Testis (tissue), 3 donors: Measurements from ENCODE around the gene NANOG. TPM values are rescaled to one million over a fixed set of nuclear protein-coding genes. Genes with fewer than 3 reads are reported as not detected.
"Not testable (repeated sequence)": the region's sequence is repeated elsewhere in the genome, so short reads cannot be mapped to it uniquely, and the experiment has no call there.

Experiments
- DNase-seq: peaks from one replicate; pipeline ENCODE4 v3.0.0-alpha.2; 2019
- H3K27ac ChIP-seq, 2 donors: fragments of 200-600 bp; sonication (generic); one replicate each; pipeline ENCODE4 v1.5.1; 2019
- H3K27me3 ChIP-seq: fragments of 200-600 bp; sonication (generic); one replicate; pipeline ENCODE4 v1.5.1; 2019
- H3K36me3 ChIP-seq: fragments of 200-600 bp; sonication (generic); one replicate; pipeline ENCODE4 v1.5.1; 2017; ENCODE audit warnings: low read depth; ENCODE audit errors: missing control alignments
- H3K4me1 ChIP-seq: fragments of 200-600 bp; sonication (generic); one replicate; pipeline ENCODE4 v1.5.1; 2019
- H3K4me3 ChIP-seq, 2 donors: fragments of 200-600 bp; sonication (generic); one replicate each; pipeline ENCODE4 v1.5.1; 2017 to 2019
- H3K9me3 ChIP-seq: fragments of 200-600 bp; sonication (generic); one replicate; pipeline ENCODE4 v1.5.1; 2017
- POLR2A ChIP-seq: fragments of 450-650 bp; IDR thresholded peaks from one replicate; pipeline ENCODE4 v1.6.1; 2017; ENCODE audit warnings: antibody characterized with exemption, mild to moderate bottlenecking, moderate library complexity
- WGBS, 2 donors: methylation state at CpG; one replicate each; pipeline ENCODE4 v1.1.5; 2018; 5-methylcytosine and 5-hydroxymethylcytosine counted together
- intact Hi-C: fragments of 100-400 bp; cut with DNase I; formaldehyde crosslinking; loops from one replicate; pipeline ENCODE4 v1.15.1; 2023; ENCODE audit warnings: low total_unique reads
- polyA plus RNA-seq: library from polyadenylated mRNA; stranded (reverse); fragments of 350-450 nt; fragmentation: Illumina TruSeq; extraction: RNeasy Lipid Tissue Mini Kit (QIAGEN cat#74804); gene quantifications from one replicate; pipeline ENCODE4 v1.2.3, GENCODE V29; 2014; ENCODE audit warnings: low read depth, low replicate concordance; ENCODE audit not compliant: insufficient read depth
- small RNA-seq, 2 donors: library from RNA; depleted of rRNA; stranded (forward); fragments of <200 nt; gene quantifications; one replicate each; pipeline ENCODE3, GENCODE V24; 2016
- total RNA-seq, 2 donors: library from RNA; depleted of rRNA; stranded (reverse); fragments of >200 nt; gene quantifications; one replicate each; pipeline ENCODE4 v1.2.3, GENCODE V29; 2016
- TF ChIP-seq, protein P1 (sequence below), 3 experiments: fragments of 450-650 bp in 2 of 3; fragments of 200-600 bp in 1 of 3; sonication (generic) in 1 of 3; IDR thresholded peaks; one replicate each; pipeline ENCODE4 v1.5.1; 2016 to 2019; ENCODE audit warnings: antibody characterized with exemption in 3 of 3, mild to moderate bottlenecking in 2 of 3, moderate library complexity in 1 of 3

The NANOG gene
- total and polyA plus RNA-seq, 3 donors from 2014 or later: 0.29 to 1.1 (median 0.50) TPM

DNA sequence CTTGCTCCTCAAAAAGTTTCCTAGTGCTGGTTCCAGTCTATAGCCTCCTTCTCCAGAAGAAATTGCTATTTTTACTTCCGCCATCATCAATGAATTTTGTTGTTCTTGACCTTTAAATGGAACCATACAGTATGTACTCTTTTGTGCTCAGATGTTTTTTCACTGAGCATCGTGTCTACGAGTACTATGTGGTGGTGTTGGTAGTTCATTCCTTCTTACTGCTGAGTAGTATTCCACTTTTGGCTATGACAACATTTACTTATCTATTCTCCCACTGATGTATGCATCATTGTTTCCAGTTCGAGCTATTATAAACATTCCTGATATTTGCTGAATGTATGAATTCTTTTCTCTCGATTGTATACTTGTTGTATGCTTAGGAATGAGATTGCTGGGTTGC lies 54.9 kb downstream of the NANOG start:
- H3K27ac ChIP-seq: no peak overlapping the region
- H3K36me3 ChIP-seq: no peaks in the 10 kb centered on the region
- no peaks in the 10 kb centered on the region for H3K27me3 ChIP-seq
- H3K4me1 ChIP-seq: no peaks in the 10 kb centered on the region
- 75 to 79% methylated on average over 5 of the region's 5 CpGs for WGBS, 2 donors
- no peak overlapping the region for H3K4me3 ChIP-seq
- intact Hi-C loops: no loop called here
- H3K9me3 ChIP-seq: no peaks in the 10 kb centered on the region
- TF ChIP-seq, protein P1, sequence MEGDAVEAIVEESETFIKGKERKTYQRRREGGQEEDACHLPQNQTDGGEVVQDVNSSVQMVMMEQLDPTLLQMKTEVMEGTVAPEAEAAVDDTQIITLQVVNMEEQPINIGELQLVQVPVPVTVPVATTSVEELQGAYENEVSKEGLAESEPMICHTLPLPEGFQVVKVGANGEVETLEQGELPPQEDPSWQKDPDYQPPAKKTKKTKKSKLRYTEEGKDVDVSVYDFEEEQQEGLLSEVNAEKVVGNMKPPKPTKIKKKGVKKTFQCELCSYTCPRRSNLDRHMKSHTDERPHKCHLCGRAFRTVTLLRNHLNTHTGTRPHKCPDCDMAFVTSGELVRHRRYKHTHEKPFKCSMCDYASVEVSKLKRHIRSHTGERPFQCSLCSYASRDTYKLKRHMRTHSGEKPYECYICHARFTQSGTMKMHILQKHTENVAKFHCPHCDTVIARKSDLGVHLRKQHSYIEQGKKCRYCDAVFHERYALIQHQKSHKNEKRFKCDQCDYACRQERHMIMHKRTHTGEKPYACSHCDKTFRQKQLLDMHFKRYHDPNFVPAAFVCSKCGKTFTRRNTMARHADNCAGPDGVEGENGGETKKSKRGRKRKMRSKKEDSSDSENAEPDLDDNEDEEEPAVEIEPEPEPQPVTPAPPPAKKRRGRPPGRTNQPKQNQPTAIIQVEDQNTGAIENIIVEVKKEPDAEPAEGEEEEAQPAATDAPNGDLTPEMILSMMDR (IDR thresholded peaks at IDR 0.05): no peak
- no peak for TF ChIP-seq POLR2A
- no peak for DNase-seq

DNA sequence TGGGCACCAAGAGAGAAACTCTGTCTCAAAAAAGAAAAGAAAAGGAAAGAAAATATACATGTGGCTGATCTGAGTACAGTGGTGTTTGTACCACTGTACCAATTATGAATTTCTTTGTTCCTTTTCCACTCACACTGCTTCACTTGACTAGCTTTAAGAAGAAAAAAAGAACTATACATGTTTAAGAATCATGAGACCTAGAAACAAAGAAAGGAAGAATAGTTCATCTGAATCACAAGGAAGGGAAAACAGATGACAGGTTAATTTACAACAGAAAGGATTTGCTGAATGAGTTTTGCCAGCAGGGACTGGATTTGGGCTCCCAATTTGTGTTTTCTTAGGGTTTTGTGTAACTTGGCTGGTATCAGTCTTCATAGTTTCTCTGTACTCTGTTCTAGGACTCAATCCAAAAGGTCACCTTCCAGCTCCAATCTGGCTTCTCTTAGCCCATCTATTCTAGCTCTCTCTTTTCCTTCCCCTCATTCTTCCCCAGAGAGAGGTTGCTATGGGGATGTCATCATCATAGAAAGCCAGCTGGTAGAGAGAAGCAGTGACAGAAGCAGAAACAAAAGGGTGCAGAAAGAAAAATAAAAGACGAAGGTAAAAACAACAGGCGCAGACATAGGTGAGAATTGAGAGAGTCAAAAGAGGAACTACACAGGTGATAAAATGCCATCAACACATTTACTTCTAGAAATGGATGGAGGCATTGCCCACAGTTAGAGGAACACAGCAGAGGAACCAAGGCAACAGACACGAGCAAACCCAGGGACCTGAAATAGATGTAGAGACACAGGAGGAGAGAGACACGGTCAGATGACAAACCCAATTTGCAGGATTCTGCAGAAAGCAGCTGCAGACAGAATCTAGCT lies 58.3 kb downstream of the NANOG start:
- H3K4me1 ChIP-seq, intact Hi-C loops, H3K36me3 ChIP-seq, H3K27me3 ChIP-seq, H3K9me3 ChIP-seq, DNase-seq, H3K27ac ChIP-seq, H3K4me3 ChIP-seq: not testable (repeated sequence)
- WGBS, 2 donors: 33 to 47% methylated on average over 4 of the region's 4 CpGs

DNA sequence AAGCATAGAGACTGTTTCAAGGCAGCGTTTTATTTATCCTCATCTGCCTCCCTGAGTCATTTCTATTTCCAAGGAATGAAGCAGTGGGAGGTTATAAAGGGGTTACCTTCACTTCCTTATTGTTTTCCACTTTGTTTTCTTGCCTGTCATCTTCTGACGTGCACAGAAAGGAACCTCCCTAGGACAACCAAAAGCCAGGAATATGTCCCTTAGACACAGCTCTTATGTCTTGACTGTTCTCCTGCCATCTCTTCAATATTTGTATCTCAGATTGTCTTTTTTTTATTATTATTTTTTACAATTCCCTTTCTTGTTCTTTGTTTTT lies 58.9 kb downstream of the NANOG start:
- H3K27me3 ChIP-seq, H3K4me1 ChIP-seq, DNase-seq, H3K9me3 ChIP-seq, H3K36me3 ChIP-seq, intact Hi-C loops, H3K27ac ChIP-seq, H3K4me3 ChIP-seq: not testable (repeated sequence)
- WGBS, 2 donors: 35 to 43% methylated on average over 2 of the region's 2 CpGs

Small RNAs within 50 kb of the gene (small RNA-seq; reads per million reads assigned to genes)
- 0 reads per million in 2 donors for gene RF00019

Other genes starting within 250 kb of the NANOG start
- gene APOBEC1, start 123.5 kb upstream of the NANOG start, total RNA-seq: under 1 TPM in 1 of 2 donors, not detected in 1; 0.37 TPM
- gene APOBEC1, start 123.5 kb upstream of the NANOG start, polyA plus RNA-seq: not detected
- gene GDF3, start 93.6 kb upstream of the NANOG start, total RNA-seq: not detected
- gene GDF3, start 93.6 kb upstream of the NANOG start, polyA plus RNA-seq: not detected
- 1 to 10 TPM in 1 of 2 donors, not detected in 1; 1.1 TPM for gene DPPA3, start 78.0 kb upstream of the NANOG start, total RNA-seq
- gene DPPA3, start 78.0 kb upstream of the NANOG start, polyA plus RNA-seq: 0.41 TPM
- gene CLEC4C, start 42.0 kb upstream of the NANOG start, total RNA-seq: 1 to 10 TPM; 2.0 to 2.1 TPM
- 1.9 TPM for gene CLEC4C, start 42.0 kb upstream of the NANOG start, polyA plus RNA-seq
- gene NANOGNB, start 24.2 kb upstream of the NANOG start, total RNA-seq: 1 to 10 TPM in 1 of 2 donors, under 1 TPM in 1; 0.62 to 1.6 TPM
- 0.58 TPM for gene NANOGNB, start 24.2 kb upstream of the NANOG start, polyA plus RNA-seq
- 10 to 100 TPM; 51.5 to 54.3 TPM for gene SLC2A14, start 83.5 kb downstream of the NANOG start, total RNA-seq
- 203 TPM for gene SLC2A14, start 83.5 kb downstream of the NANOG start, polyA plus RNA-seq
- gene SLC2A3, start 146.8 kb downstream of the NANOG start, total RNA-seq: 10 to 100 TPM; 11.0 to 25.7 TPM
- 22.3 TPM for gene SLC2A3, start 146.8 kb downstream of the NANOG start, polyA plus RNA-seq
- gene FOXJ2, start 243.3 kb downstream of the NANOG start, total RNA-seq: 10 to 100 TPM; 25.3 to 29.1 TPM
- gene FOXJ2, start 243.3 kb downstream of the NANOG start, polyA plus RNA-seq: 13.5 TPM